ENCODE measurements around the gene DIS3. TPM values are rescaled to one million over a fixed set of nuclear protein-coding genes. Genes with fewer than 3 reads are reported as not detected.
"Not testable (repeated sequence)": the region's sequence is repeated elsewhere in the genome, so short reads cannot be mapped to it uniquely, and the experiment has no call there.

Gene DIS3
- total and polyA plus RNA-seq, 2 of the 13 experiments (the other 11 are each of a cell fraction or from before 2014, with no cell fraction given): 13.2 to 35.0 TPM

GRCh38 chr13:72726726-72727416 lies 54.8 kb downstream of the DIS3 start (continued):
- 0 out of 2 replicates have a peak, but pooled peaks have one; percentile 18 for TF ChIP-seq SAFB2 (CRISPR knock-in tag; IDR thresholded peaks at IDR 0.05; ENCODE audit: borderline replicate concordance, low read depth)

- H3K9ac ChIP-seq (ENCODE audit: insufficient read depth, low read depth, low read length): peak overlapping the region; percentile 89
- in situ Hi-C loops (cut with HindIII; ENCODE audit: extremely low pct_ligation_motif_present, low pct_unique_long_range_greater_than_20kb); ATAC-seq; CTCF ChIA-PET (ENCODE audit: low intra/inter-chr PET ratio, low total read pairs); H2AFZ ChIP-seq (ENCODE audit: low read length); H3K36me3 ChIP-seq (replicated peaks in 1 of 2; ENCODE audit: control insufficient read depth in 1 of 2, insufficient read depth in 2 of 2, low read length in 2 of 2); H4K20me1 ChIP-seq (ENCODE audit: insufficient read depth, low read length); BruUV-seq (replicated peaks); FAIRE-seq; POLR2A ChIA-PET; H3K9me3 ChIP-seq (ENCODE audit: low read length); H3K27me3 ChIP-seq (ENCODE audit: control insufficient read depth in 1 of 2, insufficient read depth in 2 of 2, low read length in 2 of 2): not testable (repeated sequence)
- peak overlapping the region; percentile 83 for H3K27ac ChIP-seq (ENCODE audit: extremely low read length, insufficient read depth, low read length)
- TF ChIP-seq ZNF770 (CRISPR knock-in tag; IDR thresholded peaks at IDR 0.05) (peak; percentile 67), CEBPG (CRISPR knock-in tag; IDR thresholded peaks at IDR 0.05) (peak; percentile 61)
- peaks cover 78% of the 10 kb centered on the region for H3K79me2 ChIP-seq (ENCODE audit: insufficient read depth, low read length)
- peak; percentile 3 for DNase-seq (ENCODE audit: low spot score)
- peaks cover 39% of the 10 kb centered on the region for H3K4me1 ChIP-seq (ENCODE audit: insufficient read depth, low read length)
- H3K4me2 ChIP-seq (ENCODE audit: low read depth, low read length): peak overlapping the region; percentile 96
- 29% methylated on average over 15 of the region's 15 CpGs for WGBS (ENCODE audit: low lambda C conversion rate)
- peak overlapping the region; percentile 80 to 94 (median 82) for H3K4me3 ChIP-seq (replicated peaks in 1 of 3; ENCODE audit: insufficient read depth in 1 of 3, low read depth in 2 of 3, low read length in 3 of 3)
- intact Hi-C loops (cut with micrococcal nuclease; ENCODE audit: unreplicated experiment): loop anchor here (2.0 kb wide), 1 partner anchor 55 kb away; the partner anchor contains the start of gene DIS3
Observed at GRCh38 chr13:72726185-72726584, 55.5 kb downstream of the DIS3 start.

- Histone ChIP-seq H3K36me3 (replicated peaks in 1 of 2; ENCODE audit: control insufficient read depth in 1 of 2, insufficient read depth in 2 of 2, low read length in 2 of 2) (peaks cover 9 to 55% of the 10 kb centered on the region in 2 experiments), H3K4me1 (ENCODE audit: insufficient read depth, low read length) (no peaks in the 10 kb centered on the region), H3K27me3 (ENCODE audit: control insufficient read depth in 1 of 2, insufficient read depth in 2 of 2, low read length in 2 of 2) (no peaks in the 10 kb centered on the region), H3K9me3 (ENCODE audit: low read length) (peaks cover 6% of the 10 kb centered on the region; the same call in 1 of the 2 replicates), H3K4me2 (ENCODE audit: low read depth, low read length) (no peak overlapping the region), H2AFZ (ENCODE audit: low read length) (no peak overlapping the region), H4K20me1 (ENCODE audit: insufficient read depth, low read length) (no peaks in the 10 kb centered on the region), H3K27ac (ENCODE audit: extremely low read length, insufficient read depth, low read length) (no peak overlapping the region), H3K9ac (ENCODE audit: insufficient read depth, low read depth, low read length) (no peak overlapping the region), H3K4me3 (replicated peaks in 1 of 3; ENCODE audit: insufficient read depth in 1 of 3, low read depth in 2 of 3, low read length in 3 of 3) (no peak overlapping the region), H3K79me2 (ENCODE audit: insufficient read depth, low read length) (peaks cover 26% of the 10 kb centered on the region)
- POLR2A ChIA-PET: no interaction called here
- in situ Hi-C loops (cut with HindIII; ENCODE audit: extremely low pct_ligation_motif_present, low pct_unique_long_range_greater_than_20kb) (no loop called here), intact Hi-C loops (cut with micrococcal nuclease; ENCODE audit: unreplicated experiment) (no loop called here)
- ATAC-seq (no peak), FAIRE-seq (no peak), DNase-seq (ENCODE audit: low spot score) (no peak)
- no TSS peak for BruUV-seq (replicated peaks)
- CTCF ChIA-PET (ENCODE audit: low intra/inter-chr PET ratio, low total read pairs): no interaction called here
- 84% methylated on average over 3 of the region's 3 CpGs for WGBS (ENCODE audit: low lambda C conversion rate)
- TF ChIP-seq ZNF674 (CRISPR knock-in tag; IDR thresholded peaks at IDR 0.05; ENCODE audit: low read depth) (no peak), NFE2L1 (CRISPR knock-in tag; IDR thresholded peaks at IDR 0.05; ENCODE audit: borderline replicate concordance) (no peak), NR2C2 (CRISPR knock-in tag; IDR thresholded peaks at IDR 0.05; ENCODE audit: borderline replicate concordance) (no peak)
Observed at GRCh38 chr13:72716776-72717175, 64.9 kb downstream of the DIS3 start.

All from HepG2 (cell line).